HG02852 (cell line): Measurements from ENCODE around the gene FBXO44.

Experiments used
- ATAC-seq: cut with Tn5 transposase; IDR thresholded peaks from one replicate; pipeline ENCODE4 v1.9.1; 2021; ENCODE audit warnings: mild to moderate bottlenecking, moderate library complexity; ENCODE audit not compliant: unreplicated experiment

Gene FBXO44

DNA sequence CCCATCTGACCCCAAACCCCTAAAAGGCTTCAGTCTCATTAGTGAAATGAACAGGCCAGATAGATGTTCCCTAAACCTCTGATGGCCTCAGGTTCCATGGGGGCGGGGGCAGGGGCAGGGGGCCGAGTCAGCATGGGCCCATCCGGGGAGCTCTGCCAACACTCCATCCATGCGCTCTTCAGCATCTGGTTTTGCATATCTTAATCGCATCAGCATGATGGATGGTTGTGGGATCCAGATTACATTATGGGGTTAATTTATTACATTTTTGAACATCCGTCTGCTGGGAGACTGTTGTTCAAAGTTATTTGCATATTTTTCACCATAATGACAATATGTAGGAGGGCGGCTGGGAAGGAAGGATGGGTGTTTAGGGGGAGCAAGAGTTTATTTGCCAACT lies 29.4 kb downstream of the FBXO44 start:
- no peak for ATAC-seq

- ATAC-seq, result no peak
Measured at GRCh38 chr1:11685210-11685752, 30.6 kb downstream of the FBXO44 start.

- ATAC-seq, result no peak
Measured at GRCh38 chr1:11688506-11688905, 33.8 kb downstream of the FBXO44 start.

- ATAC-seq, result no peak
Measured at GRCh38 chr1:11690397-11691301, 36.0 kb downstream of the FBXO44 start.

- ATAC-seq, result no peak
Measured at GRCh38 chr1:11691302-11691914, 36.7 kb downstream of the FBXO44 start, which contains the start of gene DRAXIN. Gene DRAXIN, plus strand, starts transcription at chr1:11691710. Its CDS starts 14,549 bp downstream, at chr1:11706259.

- no peak for ATAC-seq
Measured at GRCh38 chr1:11691928-11692711, 37.4 kb downstream of the FBXO44 start.

DNA sequence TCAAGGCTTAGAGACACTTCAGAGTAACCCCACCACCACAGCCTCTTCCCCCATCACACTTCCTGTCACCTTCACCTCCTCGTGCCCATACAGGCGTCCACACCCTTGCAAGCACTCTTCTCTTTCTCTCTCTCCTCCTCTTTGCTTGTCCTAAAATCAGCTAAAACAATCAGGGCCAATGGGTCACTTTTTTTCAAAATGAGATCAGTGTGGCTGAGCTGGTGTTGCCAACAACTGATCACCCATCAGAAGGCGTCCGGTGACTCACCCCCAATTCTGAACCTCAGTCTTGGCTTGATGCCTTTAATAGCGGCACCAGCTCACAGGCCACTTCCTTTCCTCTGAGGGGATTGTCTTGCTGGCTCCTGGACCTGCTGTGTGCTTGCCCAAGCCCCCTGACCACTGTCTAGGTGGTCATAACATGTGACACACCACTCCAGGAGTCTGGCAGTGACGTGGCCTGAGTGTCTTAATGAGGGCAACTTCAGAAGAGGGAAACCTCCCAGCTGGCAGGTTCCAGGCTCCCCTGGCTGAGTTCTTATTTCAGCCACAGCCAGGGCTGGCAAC lies 38.4 kb downstream of the FBXO44 start:
- no peak for ATAC-seq

DNA sequence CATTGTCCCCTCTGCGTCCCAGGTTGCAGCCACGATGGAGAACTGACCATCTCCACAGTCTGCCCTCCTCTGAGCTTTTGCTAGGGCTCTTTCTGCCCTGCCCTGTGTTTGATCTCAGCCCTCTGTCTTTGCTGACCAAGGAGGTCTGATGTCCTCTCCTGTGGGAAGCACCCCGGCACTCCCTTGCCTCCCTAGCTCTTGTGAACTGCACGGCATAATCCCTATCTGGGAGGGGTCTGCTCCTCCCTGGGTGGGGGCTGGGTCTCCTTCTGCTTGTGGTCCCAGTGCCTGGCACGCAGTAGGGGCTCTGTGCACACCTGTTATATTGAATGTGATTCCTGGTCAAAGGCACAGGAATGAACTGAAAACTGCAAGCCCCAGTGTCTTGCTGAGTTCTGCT lies 39.2 kb downstream of the FBXO44 start:
- no peak for ATAC-seq

GRCh38 chr1:11695861-11696260 lies 41.2 kb downstream of the FBXO44 start:
- ATAC-seq, result no peak

DNA sequence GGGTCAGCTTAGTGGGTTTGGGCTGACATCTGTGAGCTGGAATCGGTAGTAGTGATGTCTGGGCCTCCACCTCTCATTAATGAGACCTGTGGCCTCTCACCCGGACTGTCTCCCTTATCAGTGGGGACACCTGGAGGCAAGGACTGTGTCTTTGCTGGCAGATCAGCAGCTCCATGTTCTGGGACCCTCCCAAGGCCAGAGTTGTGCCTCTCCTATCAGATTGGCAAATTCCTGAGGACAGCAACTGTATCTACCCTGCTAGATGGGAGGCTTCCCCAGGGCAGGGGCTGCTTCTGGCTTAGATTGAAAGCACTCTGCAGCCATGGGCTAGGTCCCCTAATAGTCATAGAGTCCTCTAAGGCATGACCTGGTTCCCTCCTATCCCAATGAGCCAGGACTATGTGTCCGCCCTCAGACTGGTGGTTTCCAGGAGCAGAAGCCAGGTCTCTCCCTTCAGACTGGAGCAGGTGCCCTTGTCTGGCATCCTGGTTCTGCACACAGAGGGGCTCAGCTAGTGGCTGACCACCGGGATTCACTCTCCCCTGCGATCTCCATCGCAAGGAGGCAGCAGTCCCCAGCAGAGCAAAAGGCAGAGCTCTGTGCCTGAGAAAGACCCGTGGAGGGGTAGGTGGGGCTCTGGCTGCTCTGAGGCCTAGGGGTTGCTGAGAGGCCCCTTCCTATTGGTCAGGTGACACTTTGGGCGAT lies 42.7 kb downstream of the FBXO44 start:
- ATAC-seq, result no peak

DNA sequence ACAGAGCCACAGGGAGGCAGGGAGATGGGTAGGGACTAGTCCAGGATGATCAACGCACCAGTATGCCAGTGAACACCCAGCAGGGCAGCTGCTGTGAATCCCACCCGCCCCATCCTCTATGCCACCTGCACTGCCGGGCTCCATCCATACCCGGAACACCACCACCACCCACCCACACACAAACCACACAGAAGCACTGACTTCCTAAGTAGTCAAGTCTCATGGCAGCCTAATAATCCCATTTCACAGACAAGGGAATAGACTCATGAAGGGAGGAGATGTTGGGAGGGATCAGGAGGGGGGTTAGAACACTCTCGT lies 43.2 kb downstream of the FBXO44 start:
- no peak for ATAC-seq

DNA sequence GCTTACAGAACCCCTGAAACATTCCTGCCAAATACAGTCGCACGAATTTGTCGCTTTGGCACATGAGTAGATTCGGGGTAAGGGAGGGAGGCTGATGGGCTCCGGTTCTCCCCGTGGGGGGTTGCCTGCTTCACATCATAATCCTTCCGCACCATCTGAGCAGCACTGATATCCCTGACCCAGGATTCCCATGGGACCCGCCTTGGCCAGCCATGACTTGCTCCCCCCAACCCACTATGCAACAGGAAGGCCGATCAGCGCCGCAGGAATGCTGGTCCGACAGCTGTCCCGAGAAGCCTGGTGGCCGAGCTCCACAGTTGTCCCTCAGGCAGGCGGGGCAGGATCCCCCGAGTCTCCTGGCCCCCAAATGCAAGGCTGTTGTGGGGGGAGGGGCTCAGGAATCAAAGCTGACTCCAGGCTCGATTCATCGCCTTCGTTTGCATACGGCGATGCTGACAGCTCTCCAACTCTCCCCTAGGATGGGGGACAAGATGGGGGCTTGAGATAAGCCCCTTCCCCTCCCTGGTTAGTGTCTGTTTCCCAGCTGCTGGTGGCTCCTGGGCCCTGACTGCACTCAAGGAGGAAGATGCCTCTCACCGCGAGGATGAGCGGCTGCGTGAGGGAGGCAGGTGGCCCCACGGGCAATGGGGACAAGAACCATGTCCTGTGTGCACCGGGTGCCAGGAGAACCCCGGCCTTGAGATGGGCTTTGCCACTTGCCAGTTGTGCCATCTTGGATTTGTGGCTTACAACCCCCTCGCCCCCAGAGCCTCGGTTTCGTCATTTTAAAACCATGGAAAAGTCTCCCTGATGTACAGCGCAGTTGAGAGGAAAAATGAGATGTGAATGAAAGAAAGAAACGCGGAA lies 46.2 kb downstream of the FBXO44 start:
- ATAC-seq, result no peak

DNA sequence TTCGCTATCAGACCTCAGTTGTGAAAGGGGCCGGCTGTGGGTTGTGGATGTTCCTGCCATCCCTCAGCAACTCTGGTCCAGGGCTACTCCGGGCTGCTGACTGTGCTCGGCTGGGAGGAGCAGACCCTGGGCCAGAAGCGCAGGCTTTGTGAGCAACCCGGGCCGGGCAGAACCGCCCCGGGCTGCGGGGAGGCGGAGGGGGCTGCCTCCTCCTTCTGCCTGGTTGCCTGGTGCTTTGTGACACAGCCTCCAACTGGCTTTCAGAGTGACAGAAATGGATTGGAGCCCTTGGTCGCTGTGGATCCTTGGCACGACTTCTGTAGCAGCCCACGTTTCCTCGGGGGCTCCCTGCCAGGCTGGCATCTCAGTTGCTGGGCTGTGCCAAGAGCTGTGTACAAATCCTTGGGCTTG lies 46.9 kb downstream of the FBXO44 start:
- no peak for ATAC-seq

DNA sequence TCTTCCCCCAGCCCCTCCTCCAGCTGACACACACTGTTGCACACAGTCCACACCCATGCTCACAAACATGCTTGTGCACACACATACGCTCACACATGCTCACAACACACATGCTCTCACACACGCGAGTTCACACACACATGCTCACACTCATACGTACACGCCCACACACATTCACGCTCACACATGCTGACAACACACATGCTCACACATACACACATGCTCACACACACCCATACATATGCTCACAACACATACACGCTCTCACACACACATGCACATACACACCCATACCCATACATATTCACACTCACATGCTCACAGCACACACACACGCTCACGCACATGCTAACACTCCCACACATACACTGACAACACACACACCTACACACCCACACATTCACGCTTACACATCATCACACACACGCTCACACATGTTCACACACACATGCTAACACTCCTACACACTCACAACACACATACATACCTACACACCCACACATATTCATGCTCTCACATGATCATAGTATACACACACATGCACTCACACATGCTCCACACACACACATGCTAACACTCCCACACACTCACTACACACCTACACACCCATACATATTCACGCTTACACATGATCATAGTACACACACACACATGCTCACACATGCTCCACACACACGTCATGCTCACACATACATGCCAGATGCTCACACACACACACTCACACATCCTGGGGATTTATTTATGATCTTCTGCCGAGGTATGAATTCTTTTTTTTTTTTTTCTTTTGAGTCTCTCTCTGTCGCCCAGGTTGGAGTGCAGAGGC lies 47.5 kb downstream of the FBXO44 start:
- ATAC-seq, result no peak

GRCh38 chr1:11703357-11704193 lies 48.9 kb downstream of the FBXO44 start:
- ATAC-seq, result no peak

- ATAC-seq, result no peak
Measured at GRCh38 chr1:11704194-11704529, 49.5 kb downstream of the FBXO44 start.

- no peak for ATAC-seq
Measured at GRCh38 chr1:11704691-11705475, 50.2 kb downstream of the FBXO44 start.
